Hepatic stellate cell (primary cell): ENCODE data around the gene RNF111.

ENCODE experiments used
- DNase-seq: peaks from one replicate; pipeline ENCODE4 v3.0.0; 2011; ENCODE audit warnings: low spot score

The RNF111 gene

GRCh38 chr15:58987491-58988005 lies at the start of gene RNF111:
Gene RNF111 (plus strand): TSS chr15:58987663. CDS start chr15:59030823, 43,160 bp downstream.
- peak; percentile 91 for DNase-seq

GRCh38 chr15:58947179-58947578 lies 40.3 kb upstream of the RNF111 start:
- DNase-seq = no peak

DNA sequence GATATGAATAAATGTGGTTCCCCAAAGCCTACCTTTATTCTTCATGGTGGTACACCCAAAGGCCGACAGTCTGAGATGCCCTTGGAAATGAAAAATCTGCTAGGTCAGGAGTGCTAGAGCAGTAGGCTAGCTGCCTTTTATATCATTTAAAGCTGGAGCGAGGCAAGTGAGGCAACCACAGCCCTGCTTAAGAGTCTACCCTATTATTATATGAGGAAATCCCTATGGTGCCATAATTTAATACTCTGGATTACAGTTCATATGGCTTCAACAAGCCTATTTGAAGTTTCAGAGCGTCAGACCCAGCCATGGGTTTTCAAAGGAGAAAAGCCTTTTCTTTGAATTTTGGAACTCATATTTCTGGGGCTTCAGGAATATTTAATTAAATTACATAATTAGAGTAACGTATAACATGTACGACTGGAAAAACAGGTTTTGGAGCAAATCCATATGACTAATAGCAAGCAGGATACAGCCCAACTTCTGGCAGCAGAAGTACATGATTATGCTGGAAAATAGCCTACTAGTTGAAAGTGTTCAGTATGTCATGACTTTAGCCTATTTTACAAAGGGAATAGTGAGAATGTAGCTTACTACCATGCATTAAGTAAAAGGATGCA lies 36.0 kb upstream of the RNF111 start:
- no peak for DNase-seq

DNA sequence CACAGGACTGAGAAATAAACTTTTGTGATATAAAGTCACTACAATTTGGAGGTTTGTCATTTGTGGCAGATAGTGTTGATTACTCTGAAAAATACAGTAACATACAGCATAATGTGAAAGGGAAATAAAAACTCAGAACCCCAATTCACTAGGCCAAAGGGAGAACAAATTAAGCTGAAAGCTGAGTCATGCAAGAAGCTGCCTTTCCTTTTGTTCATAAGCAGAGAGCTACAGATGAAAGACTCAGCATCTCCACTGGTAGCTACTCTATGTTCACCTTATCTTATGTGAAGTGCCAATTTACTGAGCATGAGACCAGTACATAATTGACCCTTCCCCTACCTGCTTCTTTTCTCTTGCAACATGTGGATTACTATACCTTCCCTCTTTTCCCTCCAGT lies 34.7 kb upstream of the RNF111 start:
- no peak for DNase-seq

- peak; percentile 45 for DNase-seq
Observed at GRCh38 chr15:58957101-58957973, 30.1 kb upstream of the RNF111 start.

GRCh38 chr15:58958811-58959210 lies 28.7 kb upstream of the RNF111 start:
- no peak for DNase-seq

- no peak for DNase-seq
Observed at GRCh38 chr15:58962136-58962535, 25.3 kb upstream of the RNF111 start.

DNA sequence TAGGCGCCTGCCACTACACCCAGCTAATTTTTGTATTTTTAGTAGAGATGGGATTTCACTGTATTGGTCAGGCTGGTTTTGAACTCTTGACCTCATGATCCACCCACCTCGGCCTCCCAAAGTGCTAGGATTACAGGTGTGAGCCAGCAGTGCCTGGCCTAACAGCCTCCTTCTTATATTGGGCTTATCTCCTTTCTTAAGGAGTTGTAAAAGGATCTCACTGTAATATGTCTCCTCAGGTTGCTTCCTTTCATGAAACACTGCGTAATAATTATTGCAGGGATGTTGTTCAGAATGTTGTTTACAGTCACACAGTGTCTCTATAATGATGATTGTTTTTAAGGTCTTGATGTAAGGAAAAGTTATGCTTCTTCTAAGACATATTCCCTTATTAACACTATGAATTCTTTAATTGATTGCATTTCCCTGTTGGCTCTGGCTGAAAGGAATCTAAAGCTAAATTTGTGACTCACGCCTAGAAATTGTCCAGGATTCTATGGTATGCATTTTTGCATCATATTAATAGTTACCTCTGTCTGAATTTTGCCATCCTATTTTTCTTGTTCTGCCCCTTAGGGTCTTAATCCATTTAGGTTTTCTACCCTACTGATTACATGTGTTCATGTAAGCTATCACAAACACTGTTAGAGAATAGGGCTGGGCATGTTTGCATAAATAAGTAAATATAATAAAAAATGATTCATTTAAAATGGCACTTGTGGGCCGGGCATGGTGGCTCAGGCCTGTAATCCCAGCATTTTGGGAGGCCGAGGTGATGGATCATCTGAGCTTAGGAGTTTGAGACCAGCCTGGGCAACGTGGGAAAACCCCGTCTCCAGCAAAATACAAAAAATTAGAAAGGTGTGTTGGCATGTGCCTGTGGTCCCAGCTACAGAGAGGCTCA lies 24.5 kb upstream of the RNF111 start:
- DNase-seq = no peak

DNA sequence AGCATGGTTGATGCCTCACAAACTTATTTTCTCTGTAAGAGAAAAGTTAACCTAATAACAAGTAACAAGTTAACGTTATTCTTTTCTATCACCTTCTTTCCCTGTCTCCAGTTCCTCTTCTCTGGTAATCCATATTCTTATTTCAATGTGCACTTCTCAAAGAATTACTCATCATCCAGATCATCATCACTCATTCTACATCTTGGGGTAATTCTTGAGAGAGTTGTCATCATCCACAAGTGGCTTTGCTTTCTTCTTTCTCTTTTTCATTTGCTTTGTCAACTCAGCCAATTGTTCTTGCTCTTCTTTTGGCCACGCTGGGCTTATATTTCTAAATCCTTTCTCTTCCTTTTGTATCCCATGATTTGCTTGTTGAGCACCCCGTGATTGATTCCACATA lies 20.8 kb upstream of the RNF111 start:
- no peak for DNase-seq

- no peak for DNase-seq
Observed at GRCh38 chr15:58967479-58967878, 20.0 kb upstream of the RNF111 start.

DNA sequence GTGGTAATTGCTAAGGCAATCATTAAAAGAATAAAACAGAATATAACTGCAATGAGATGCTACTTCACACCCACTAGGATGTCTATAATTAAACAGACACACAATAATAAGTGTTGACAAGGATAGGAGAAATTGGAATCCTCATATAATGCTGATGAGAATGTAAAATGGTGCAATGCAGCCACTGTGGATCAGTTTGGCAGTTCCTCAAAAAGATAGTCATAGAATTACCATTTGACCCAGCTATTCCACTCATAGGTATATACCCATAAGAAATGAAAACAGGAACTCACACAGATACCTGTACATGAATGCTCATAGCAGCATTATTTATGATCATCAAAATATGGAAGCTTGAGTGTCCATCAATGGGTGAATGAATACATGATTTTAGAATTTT lies 9.6 kb upstream of the RNF111 start:
- DNase-seq = no peak

DNA sequence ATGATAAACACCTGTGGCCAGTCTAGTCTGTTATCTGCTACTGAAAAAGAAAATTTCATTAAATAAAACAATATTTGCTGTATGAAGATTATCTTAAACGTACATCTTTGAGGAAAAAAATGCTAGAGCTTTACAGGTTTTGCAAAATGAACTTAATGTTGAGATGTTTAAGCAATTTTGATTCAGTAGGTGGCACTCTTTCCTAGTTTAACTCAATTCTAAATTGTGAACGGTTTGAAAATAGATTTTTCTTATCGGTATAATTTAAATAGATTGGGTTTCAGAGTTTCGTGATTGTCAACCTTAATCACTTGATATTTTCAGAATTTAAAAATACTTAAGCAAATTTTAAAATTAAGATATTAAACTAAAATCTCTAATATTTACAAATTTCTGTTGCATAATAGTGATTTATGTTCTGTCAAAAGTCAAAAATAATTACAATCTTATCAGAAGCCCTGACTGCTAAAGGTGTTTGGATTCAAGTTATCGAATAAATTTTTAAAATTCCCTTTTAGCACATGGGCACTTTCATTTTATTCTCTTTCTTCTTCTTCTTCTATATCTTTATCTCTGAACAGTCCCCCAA lies 7.0 kb upstream of the RNF111 start:
- no peak for DNase-seq

DNA sequence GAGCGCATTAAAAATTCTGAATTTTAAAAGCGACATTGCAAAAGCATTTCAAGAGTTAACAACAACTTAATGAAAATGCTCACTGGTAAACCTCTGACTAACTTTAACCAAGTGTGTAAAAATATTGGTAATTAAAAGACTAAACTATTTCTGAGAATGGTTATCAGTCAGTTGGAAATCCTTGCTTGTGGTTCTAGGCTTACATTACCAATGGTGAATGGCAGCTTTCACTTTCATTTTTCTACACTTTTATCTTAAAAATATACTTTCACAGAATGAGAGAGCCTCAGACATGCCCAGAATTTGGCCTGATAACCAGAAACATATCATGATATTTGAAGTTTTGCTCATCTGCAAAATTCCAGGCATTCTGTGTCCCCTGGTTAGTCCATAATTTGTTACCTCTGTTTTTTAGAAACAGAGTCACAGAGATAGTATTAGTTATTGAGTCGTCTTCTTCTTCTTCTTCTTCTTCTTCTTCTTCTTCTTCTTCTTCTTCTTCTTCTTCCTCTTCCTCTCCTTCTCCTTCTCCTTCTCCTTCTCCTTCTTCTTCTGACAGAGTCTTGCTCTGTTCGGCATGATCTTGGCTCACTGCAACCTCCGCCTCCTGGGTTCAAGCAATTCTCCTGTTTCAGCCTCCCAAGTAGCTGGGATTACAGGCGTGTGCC lies 5.5 kb upstream of the RNF111 start:
- DNase-seq = no peak

DNA sequence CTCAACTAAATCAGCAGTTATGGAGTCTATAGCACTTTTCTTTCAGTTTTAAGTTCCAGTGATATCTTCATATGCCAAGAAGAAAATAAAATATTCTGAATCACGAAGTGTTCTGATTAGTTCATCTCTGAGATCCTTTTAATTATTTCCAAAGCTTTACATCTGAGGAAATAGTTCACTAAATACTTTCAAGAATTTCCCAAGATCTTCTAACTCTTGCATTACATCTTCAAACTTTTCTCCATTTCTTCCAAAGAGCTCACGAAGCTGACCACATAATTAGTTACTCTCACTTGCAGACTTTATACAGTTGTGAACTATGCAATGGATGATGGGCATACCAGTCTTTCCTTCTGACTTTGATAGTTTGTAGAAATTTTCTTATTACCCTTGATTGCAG lies 4.2 kb upstream of the RNF111 start:
- DNase-seq = no peak

DNA sequence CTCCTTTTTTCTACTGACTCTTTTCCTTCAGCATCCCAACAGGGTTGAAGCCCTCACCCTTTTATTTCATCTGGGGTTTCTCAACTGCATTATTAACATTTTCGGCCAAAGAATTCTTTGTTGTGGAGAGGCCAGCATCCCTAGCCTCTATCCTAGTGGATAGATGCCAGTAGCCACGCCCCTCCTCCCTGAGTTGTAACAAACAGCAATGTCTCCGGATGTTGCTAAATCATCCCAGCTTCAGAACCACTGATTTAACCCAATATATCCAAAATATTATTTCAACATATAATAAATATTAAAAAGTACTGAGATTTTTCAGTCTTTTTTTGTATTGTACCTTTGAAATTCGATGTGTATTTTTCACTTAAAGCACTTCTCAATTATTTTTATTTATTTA lies 2.0 kb upstream of the RNF111 start:
- DNase-seq = no peak

- DNase-seq = no peak
Observed at GRCh38 chr15:58987036-58987435, 427 bp upstream of the RNF111 start.

GRCh38 chr15:58988006-58988785 lies 733 bp downstream of the RNF111 start:
- peak; percentile 57 for DNase-seq

DNA sequence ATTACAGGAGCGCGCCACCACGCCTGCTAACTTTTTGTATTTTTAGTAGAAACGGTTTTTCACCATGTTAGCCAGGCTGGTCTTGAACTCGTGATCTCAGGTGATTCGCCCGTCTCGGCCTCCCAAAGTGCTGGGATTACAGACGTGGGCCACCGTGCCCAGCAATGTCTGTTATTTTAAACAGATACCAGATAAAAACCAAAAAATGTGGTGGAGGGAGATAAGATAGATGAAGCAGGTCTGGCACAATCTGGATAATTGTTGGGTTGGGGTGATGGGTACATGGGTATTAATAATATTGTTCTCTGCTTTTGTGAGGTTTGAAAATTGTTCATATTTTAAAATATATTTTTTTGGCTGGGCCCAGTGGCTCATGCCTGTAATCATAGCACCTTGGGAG lies 4.7 kb downstream of the RNF111 start:
- no peak for DNase-seq

DNA sequence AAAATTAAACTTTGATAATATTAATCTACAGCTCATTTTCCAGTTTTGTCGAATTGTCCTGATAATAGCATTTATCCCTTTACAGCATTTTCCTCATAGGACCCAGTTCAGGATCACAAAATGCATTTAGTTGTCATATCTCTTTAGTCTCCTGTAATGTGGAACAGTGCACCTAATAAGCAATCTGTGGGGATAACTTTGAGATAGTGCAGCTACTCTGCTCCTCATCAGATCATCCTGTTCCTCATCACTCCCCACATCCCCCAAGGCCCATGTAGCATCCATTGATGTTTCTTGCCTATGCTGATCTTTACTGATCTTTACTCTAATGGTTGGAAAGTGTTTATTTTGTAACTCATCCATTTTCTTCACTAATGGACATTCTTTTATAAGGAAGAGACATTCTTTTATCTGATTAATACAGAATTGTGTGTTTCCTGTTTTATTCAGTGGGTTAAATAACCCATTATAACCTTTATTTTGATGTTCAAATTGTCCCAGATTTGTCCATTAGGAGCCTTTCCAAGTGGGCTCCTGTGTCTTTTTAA lies 7.5 kb downstream of the RNF111 start:
- no peak for DNase-seq

DNA sequence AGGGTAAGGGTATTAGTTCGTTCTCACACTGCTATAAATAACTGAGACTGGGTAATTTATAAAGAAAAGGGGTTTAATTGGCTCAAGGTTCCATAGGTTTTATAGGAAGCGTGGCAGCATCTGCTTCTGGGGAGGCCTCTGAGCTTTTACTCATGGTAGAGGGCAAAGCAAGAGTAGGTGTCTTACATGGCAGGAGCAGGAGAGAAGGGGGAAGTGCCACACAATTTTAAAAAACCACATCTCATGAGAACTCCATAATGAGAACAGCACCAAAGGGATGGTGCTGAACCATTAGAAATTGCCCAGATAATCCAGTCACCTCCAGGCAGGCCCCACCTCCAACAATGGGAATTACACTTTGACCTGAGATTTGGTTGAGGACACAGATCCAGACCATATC lies 12.2 kb downstream of the RNF111 start:
- no peak for DNase-seq
